Astrocyte (in vitro differentiated cells and primary cell): ENCODE measurements around the gene CD33. TPM values are rescaled to one million over a fixed set of nuclear protein-coding genes. Genes with fewer than 3 reads are reported as not detected.

Experiments used
- DNase-seq: peaks from one replicate; pipeline ENCODE4 v3.0.0-alpha.2; 2010; ENCODE audit warnings: low read depth
- FAIRE-seq: peaks from 2 replicates; lab custom pipeline; 2011; peaks lifted over from hg19 to GRCh38; lab: Jason Lieb, UNC
- H2AFZ ChIP-seq: 2 replicates; pipeline ENCODE4 v1.6.0; 2012; ENCODE audit warnings: low read depth, low read length, inconsistent platforms
- H3K27ac ChIP-seq: 2 replicates; pipeline ENCODE4 v1.5.1; 2011; ENCODE audit warnings: low read depth, low read length, inconsistent platforms
- H3K27me3 ChIP-seq: 2 replicates; pipeline ENCODE4 v1.6.0; 2011; ENCODE audit warnings: low read length, inconsistent platforms; ENCODE audit not compliant: insufficient read depth
- H3K36me3 ChIP-seq: 2 replicates; pipeline ENCODE4 v1.5.1; 2011; ENCODE audit warnings: low read length, inconsistent platforms; ENCODE audit not compliant: insufficient read depth
- H3K4me1 ChIP-seq: 2 replicates; pipeline ENCODE4 v1.5.1; 2011; ENCODE audit warnings: low read length, inconsistent platforms; ENCODE audit not compliant: insufficient read depth
- H3K4me2 ChIP-seq: 2 replicates; pipeline ENCODE4 v1.6.0; 2012; ENCODE audit warnings: low read length, inconsistent platforms
- H3K4me3 ChIP-seq: 2 replicates; pipeline ENCODE4 v1.5.1; 2011; ENCODE audit warnings: low read depth, mild to moderate bottlenecking, low read length, inconsistent platforms; ENCODE audit not compliant: insufficient read depth
- H3K79me2 ChIP-seq: 2 replicates; pipeline ENCODE4 v1.6.0; 2012; ENCODE audit warnings: mild to moderate bottlenecking, low read length, inconsistent platforms; ENCODE audit not compliant: insufficient read depth
- H3K9ac ChIP-seq: 2 replicates; pipeline ENCODE4 v1.6.0; 2012; ENCODE audit warnings: mild to moderate bottlenecking, low read length, inconsistent platforms
- H3K9me3 ChIP-seq: 2 replicates; pipeline ENCODE4 v1.5.1; 2012; ENCODE audit warnings: low read depth, mild to moderate bottlenecking, low read length, inconsistent platforms; ENCODE audit not compliant: insufficient read depth
- H4K20me1 ChIP-seq: 2 replicates; pipeline ENCODE4 v1.6.0; 2012; ENCODE audit warnings: low read length, inconsistent platforms; ENCODE audit not compliant: insufficient read depth
- H3K27ac Mint-ChIP-seq: one replicate; pipeline ENCODE4 v1.8.0; 2021; ENCODE audit warnings: mild to moderate bottlenecking, mixed read lengths; ENCODE audit not compliant: unreplicated experiment
- H3K27me3 Mint-ChIP-seq: one replicate; pipeline ENCODE4 v1.8.0; 2021; ENCODE audit warnings: low read depth, mixed read lengths; ENCODE audit not compliant: unreplicated experiment
- H3K36me3 Mint-ChIP-seq: one replicate; pipeline ENCODE4 v1.8.0; 2021; ENCODE audit warnings: low read depth, mixed read lengths; ENCODE audit not compliant: unreplicated experiment
- H3K4me1 Mint-ChIP-seq: one replicate; pipeline ENCODE4 v1.8.0; 2021; ENCODE audit warnings: low read depth, mixed read lengths; ENCODE audit not compliant: unreplicated experiment
- H3K4me3 Mint-ChIP-seq: one replicate; pipeline ENCODE4 v1.8.0; 2021; ENCODE audit warnings: mild to moderate bottlenecking, moderate library complexity, mixed read lengths; ENCODE audit not compliant: unreplicated experiment
- H3K9me3 Mint-ChIP-seq: one replicate; pipeline ENCODE4 v1.8.0; 2021; ENCODE audit warnings: mild to moderate bottlenecking, mixed read lengths; ENCODE audit not compliant: unreplicated experiment
- CTCF ChIP-seq: IDR thresholded peaks from 2 replicates; pipeline ENCODE4 v1.5.1; 2011; ENCODE audit warnings: low read depth, mild to moderate bottlenecking, inconsistent platforms, low read length, moderate library complexity; ENCODE audit not compliant: insufficient read depth
- EZH2 ChIP-seq: IDR thresholded peaks from 2 replicates; pipeline ENCODE4 v1.6.1; 2012; ENCODE audit warnings: mild to moderate bottlenecking, low read length, inconsistent platforms; ENCODE audit not compliant: insufficient read depth
- total RNA-seq: library from RNA; stranded (reverse); gene quantifications from 2 replicates; pipeline ENCODE4 v1.2.1, GENCODE V29; 2021

Gene CD33
- total RNA-seq, 1 donor from 2014 or later: not detected

GRCh38 chr19:51256155-51256625 lies 31.3 kb downstream of the CD33 start:
- no peak for FAIRE-seq
- no peaks in the 10 kb centered on the region for H3K36me3 Mint-ChIP-seq
- TF ChIP-seq CTCF: no peak
- TF ChIP-seq EZH2: no peak
- Histone ChIP-seq H4K20me1 (no peaks in the 10 kb centered on the region), H2AFZ (no peak overlapping the region), H3K27ac (no peak overlapping the region), H3K9me3 (no peaks in the 10 kb centered on the region), H3K27me3 (no peaks in the 10 kb centered on the region), H3K4me1 (no peaks in the 10 kb centered on the region), H3K4me2 (no peak overlapping the region), H3K36me3 (no peaks in the 10 kb centered on the region), H3K79me2 (no peaks in the 10 kb centered on the region), H3K9ac (no peak overlapping the region), H3K4me3 (no peak overlapping the region)
- no peak for DNase-seq
- H3K9me3 Mint-ChIP-seq: peaks cover 4% of the 10 kb centered on the region
- H3K4me3 Mint-ChIP-seq: no peak overlapping the region
- H3K4me1 Mint-ChIP-seq: no peaks in the 10 kb centered on the region
- no peak overlapping the region for H3K27ac Mint-ChIP-seq
- H3K27me3 Mint-ChIP-seq: no peaks in the 10 kb centered on the region

GRCh38 chr19:51257471-51257870 lies 32.6 kb downstream of the CD33 start:
- Mint-ChIP-seq H3K4me3 (no peak overlapping the region), H3K9me3 (no peaks in the 10 kb centered on the region)

More at GRCh38 chr19:51257471-51257870, 32.6 kb downstream of the CD33 start:
- Histone ChIP-seq H4K20me1 (no peaks in the 10 kb centered on the region), H2AFZ (no peak overlapping the region), H3K9me3 (no peaks in the 10 kb centered on the region), H3K9ac (no peak overlapping the region), H3K4me1 (no peaks in the 10 kb centered on the region), H3K4me2 (no peak overlapping the region), H3K27ac (no peak overlapping the region), H3K79me2 (no peaks in the 10 kb centered on the region), H3K4me3 (no peak overlapping the region), H3K36me3 (no peaks in the 10 kb centered on the region), H3K27me3 (no peaks in the 10 kb centered on the region)
- H3K36me3 Mint-ChIP-seq: no peaks in the 10 kb centered on the region
- FAIRE-seq: no peak
- H3K4me1 Mint-ChIP-seq: no peaks in the 10 kb centered on the region
- no peak for TF ChIP-seq CTCF
- no peak for TF ChIP-seq EZH2
- H3K27ac Mint-ChIP-seq: no peak overlapping the region
- no peak for DNase-seq
- H3K27me3 Mint-ChIP-seq: peaks cover 3% of the 10 kb centered on the region
